Astrocyte of the spinal cord (primary cell): ENCODE results near the gene PPM1B.

Experiments
- DNase-seq: peaks from one replicate; pipeline ENCODE4 v3.0.0; 2011; ENCODE audit warnings: low read depth, low spot score
- H3K4me3 ChIP-seq: 2 replicates; pipeline ENCODE4 v1.5.1; 2011; ENCODE audit warnings: low read depth, mild to moderate bottlenecking, low read length, moderate library complexity
- in situ Hi-C: cut with HindIII; loops from 2 replicates; pipeline ENCODE4 v1.10.0; 2017; ENCODE audit warnings: low sequenced_read_pairs
- TF ChIP-seq, protein P1 (sequence below): IDR thresholded peaks from 2 replicates; pipeline ENCODE4 v1.5.1; 2012; ENCODE audit warnings: low read depth, mild to moderate bottlenecking, low read length, inconsistent platforms

Gene PPM1B

DNA sequence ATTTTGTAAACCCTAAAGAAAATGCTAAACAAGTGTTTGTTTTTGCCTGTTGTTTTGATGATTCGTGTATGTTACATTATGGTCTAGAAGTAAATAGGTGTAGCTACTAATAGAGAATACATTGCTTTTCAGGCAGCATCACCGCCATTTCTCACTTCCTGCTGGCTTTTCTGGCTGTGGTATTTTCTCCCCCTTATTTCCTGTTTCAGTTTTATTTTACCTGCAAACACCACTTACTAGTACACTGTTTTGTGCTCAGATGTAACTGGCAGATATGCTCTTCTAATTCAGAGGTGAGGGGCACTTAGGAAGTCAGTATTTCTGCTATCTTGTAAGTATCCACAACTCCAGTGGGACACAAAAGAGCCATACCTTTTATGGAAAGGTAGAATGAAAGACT, 68.5 kb downstream of the PPM1B start:
- H3K4me3 ChIP-seq = no peak overlapping the region
- in situ Hi-C loops = no loop called here
- TF ChIP-seq, protein P1, sequence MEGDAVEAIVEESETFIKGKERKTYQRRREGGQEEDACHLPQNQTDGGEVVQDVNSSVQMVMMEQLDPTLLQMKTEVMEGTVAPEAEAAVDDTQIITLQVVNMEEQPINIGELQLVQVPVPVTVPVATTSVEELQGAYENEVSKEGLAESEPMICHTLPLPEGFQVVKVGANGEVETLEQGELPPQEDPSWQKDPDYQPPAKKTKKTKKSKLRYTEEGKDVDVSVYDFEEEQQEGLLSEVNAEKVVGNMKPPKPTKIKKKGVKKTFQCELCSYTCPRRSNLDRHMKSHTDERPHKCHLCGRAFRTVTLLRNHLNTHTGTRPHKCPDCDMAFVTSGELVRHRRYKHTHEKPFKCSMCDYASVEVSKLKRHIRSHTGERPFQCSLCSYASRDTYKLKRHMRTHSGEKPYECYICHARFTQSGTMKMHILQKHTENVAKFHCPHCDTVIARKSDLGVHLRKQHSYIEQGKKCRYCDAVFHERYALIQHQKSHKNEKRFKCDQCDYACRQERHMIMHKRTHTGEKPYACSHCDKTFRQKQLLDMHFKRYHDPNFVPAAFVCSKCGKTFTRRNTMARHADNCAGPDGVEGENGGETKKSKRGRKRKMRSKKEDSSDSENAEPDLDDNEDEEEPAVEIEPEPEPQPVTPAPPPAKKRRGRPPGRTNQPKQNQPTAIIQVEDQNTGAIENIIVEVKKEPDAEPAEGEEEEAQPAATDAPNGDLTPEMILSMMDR = no peak

DNA sequence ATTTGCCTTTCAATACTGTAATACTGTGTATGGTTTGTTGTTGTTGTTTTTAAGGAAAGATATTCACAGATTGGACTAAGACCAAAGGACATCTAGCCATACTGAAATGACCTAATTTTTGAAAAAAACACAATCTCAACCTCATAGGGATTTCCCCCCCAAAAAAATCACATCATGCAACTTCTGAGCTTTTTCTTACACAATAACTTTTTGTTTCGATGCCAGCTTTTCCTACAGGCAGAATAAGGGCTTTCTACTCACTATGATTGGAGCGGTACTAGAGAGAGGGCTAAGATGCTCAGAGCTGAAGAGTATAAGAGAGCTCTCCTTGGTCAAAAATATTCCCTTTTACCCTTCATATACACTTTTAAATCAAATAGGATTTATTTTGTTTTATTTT, 74.2 kb downstream of the PPM1B start:
- in situ Hi-C loops = no loop called here
- DNase-seq = no peak
- no peak overlapping the region for H3K4me3 ChIP-seq
- TF ChIP-seq, protein P1 = no peak

More for the DNA sequence above, 68.5 kb downstream of the PPM1B start:
- DNase-seq = no peak

GRCh38 chr2:44244135-44244871, 75.6 kb downstream of the PPM1B start:
- peak; percentile 80 for DNase-seq
- TF ChIP-seq, protein P1 = peak; percentile 49
- in situ Hi-C loops = no loop called here
- peak overlapping the region; percentile 25 for H3K4me3 ChIP-seq

DNA sequence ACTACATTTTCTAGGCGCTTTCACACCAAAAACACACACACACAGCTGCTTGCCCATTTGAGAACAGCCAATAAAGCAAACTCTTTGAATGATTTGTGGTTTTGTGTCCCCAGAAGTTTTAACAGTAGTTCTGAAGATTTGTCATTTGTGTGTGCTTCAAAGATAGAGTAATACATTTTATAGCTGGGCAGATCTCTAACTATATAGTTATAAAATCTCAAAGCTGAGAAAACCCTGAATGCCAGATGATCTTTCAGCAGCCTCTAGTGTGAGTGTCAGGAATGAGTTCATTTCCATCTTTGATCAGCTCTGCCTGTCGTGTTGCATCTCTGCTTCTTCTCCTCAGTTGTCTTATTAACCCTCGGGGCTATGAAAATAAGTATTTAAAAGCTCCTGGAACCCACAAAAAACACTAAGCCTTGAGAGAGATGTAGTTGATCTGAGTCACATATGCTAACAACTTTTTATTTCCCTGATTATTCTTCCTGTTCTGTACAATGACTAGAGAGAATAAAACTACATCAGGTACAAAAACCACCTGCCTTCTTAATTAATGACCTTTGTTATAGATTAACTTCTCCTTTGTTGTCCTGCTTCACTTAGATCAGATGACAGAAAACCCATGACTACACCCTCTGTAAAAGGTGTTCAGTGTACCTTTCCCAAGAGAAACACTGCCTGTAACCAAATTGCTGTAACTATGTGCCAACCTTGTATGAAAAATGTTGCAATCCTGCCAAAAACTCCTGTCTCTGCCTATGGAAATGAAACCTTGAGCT, 76.6 kb downstream of the PPM1B start:
- no peak for DNase-seq
- in situ Hi-C loops = no loop called here
- H3K4me3 ChIP-seq = no peak overlapping the region
- TF ChIP-seq, protein P1 = no peak

DNA sequence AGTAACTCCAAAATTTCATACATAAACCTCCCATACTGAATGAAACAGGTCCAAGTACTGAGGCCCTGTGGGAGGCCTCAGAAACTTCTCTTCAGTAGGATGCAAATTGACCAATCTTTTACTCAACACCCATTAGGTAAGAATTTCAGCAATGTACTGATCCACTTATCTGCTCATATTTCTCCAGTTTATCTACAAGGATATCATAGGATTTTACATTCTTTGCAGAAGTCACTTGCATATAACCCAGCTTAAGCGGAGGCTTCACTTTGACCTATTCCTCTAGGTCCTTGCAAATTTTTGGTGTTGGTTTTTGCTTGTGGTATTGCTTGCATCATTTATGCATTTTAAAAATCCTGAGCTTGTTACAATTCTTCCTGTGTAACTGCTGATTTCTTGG, 77.8 kb downstream of the PPM1B start:
- TF ChIP-seq, protein P1 = no peak
- in situ Hi-C loops = no loop called here
- no peak for DNase-seq
- H3K4me3 ChIP-seq = no peak overlapping the region

DNA sequence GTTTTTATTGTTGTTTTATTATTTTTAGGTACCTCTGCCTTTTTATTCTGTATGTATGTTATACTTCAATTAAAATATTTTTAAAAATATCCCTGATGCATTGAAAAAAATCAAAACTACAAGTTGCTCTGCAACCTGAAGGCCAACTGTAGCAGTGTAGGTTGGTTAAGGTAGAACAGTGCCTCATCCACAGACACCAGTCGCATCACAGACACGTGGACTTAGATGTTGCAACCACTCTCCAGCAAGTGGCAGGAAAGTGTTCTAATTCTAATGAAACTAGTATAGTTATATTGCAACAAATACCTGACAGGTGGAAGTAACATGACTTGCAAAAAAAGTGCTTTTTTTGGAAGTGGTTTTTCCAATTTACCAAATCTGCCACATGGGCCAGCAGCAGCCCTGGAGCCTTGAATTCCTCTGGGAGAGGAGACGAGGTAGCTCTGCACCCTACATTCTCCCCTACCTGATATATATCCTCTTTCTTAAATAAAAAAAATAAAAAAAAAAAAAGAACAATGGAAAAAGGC, 78.2 kb downstream of the PPM1B start:
- DNase-seq = no peak
- in situ Hi-C loops = no loop called here
- TF ChIP-seq, protein P1 = no peak
- H3K4me3 ChIP-seq = no peak overlapping the region
